ENCODE data around the gene DUSP9.

- TF ChIP-seq CTCF (IDR thresholded peaks at IDR 0.05; ENCODE audit: low read depth, low read length) (no peak), POLR2A (IDR thresholded peaks at IDR 0.05; ENCODE audit: extremely low read depth, insufficient read length) (no peak), MYC (IDR thresholded peaks at IDR 0.05; ENCODE audit: low read depth, low read length) (no peak)
Measured at GRCh38 chrX:153657161-153657560, 10.2 kb downstream of the DUSP9 start.

Data from NB4 (cell line).